ENCODE data around the gene TMEM14C.

DNA sequence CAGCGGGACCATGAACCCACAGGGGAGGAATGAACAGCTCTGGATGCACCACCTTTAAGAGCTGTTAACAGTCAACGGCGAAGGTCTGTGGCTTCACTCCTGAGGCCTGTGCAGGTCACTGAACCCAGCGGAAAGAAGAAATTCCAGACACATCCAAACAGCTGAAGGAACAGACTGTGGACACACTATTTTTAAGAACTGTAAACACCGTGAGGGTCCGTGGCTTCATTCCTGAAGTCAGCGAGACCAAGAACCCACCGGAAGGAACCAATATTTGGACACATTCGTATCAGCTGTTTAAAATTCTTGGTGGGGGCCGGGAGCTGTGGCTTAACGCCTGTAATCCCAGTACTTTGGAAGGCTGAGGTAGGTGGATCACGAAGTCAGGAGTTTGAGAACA, 19.4 kb downstream of the TMEM14C start:
- TF ChIP-seq, protein P1, sequence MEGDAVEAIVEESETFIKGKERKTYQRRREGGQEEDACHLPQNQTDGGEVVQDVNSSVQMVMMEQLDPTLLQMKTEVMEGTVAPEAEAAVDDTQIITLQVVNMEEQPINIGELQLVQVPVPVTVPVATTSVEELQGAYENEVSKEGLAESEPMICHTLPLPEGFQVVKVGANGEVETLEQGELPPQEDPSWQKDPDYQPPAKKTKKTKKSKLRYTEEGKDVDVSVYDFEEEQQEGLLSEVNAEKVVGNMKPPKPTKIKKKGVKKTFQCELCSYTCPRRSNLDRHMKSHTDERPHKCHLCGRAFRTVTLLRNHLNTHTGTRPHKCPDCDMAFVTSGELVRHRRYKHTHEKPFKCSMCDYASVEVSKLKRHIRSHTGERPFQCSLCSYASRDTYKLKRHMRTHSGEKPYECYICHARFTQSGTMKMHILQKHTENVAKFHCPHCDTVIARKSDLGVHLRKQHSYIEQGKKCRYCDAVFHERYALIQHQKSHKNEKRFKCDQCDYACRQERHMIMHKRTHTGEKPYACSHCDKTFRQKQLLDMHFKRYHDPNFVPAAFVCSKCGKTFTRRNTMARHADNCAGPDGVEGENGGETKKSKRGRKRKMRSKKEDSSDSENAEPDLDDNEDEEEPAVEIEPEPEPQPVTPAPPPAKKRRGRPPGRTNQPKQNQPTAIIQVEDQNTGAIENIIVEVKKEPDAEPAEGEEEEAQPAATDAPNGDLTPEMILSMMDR (conservative IDR thresholded peaks at IDR 0.05 in 1 of 2, IDR thresholded peaks at IDR 0.05 in 1 of 2; ENCODE audit: extremely low read depth in 1 of 2, insufficient read depth in 1 of 2, low read depth in 1 of 2, low read length in 2 of 2): no peak
- no peak for TF ChIP-seq EZH2 (IDR thresholded peaks at IDR 0.05; ENCODE audit: borderline replicate concordance, low read length)
